IMR-90 (cell line): ENCODE measurements around the gene SPAAR. TPM values are rescaled to one million over a fixed set of nuclear protein-coding genes. Genes with fewer than 3 reads are reported as not detected.

Source experiments
- ATAC-seq: fragments of 200-7000 bp; cut with Tn5 transposase; 2 replicates; pipeline ENCODE4 v1.9.1; 2020; ENCODE audit warnings: low read depth, mild to moderate bottlenecking, moderate library complexity
- BruUV-seq: library from RNA; stranded (reverse); fragments of 400-500 nt; replicated peaks from 2 replicates; lab custom pipeline; 2021; lab: Mats Ljungman, UMichigan
- CTCF ChIA-PET: fragments of 300-600 bp; formaldehyde crosslinking; extraction: SDS; loops from one replicate; lab custom pipeline; 2021; ENCODE audit warnings: antibody characterized with exemption; lab: Yijun Ruan, JAX
- POLR2A ChIA-PET: fragments of 300-600 bp; sonication (Branson Sonifier 250); formaldehyde crosslinking; loops from one replicate; lab custom pipeline; 2022; ENCODE audit warnings: antibody characterized with exemption; ENCODE audit not compliant: unreplicated experiment; lab: Charles Lee
- DNase-seq: peaks from one replicate; pipeline ENCODE4 v3.0.0; 2013
- H2AFZ ChIP-seq: replicated peaks from 2 replicates; pipeline ENCODE3; 2013; ENCODE audit warnings: low read length, mild to moderate bottlenecking; ENCODE audit not compliant: poor library complexity
- H2AK5ac ChIP-seq: 2 replicates; pipeline ENCODE4 v1.6.1; 2013; ENCODE audit warnings: low read depth, low read length, inconsistent platforms
- H2AK9ac ChIP-seq: replicated peaks from 2 replicates; pipeline ENCODE3; 2013; ENCODE audit warnings: mild to moderate bottlenecking, low read depth, low read length, moderate library complexity; ENCODE audit not compliant: poor library complexity
- H2BK120ac ChIP-seq: 2 replicates; pipeline ENCODE4 v1.6.1; 2013; ENCODE audit warnings: low read depth, low read length, inconsistent platforms
- H2BK15ac ChIP-seq: 3 replicates; pipeline ENCODE4 v1.6.1; 2013; ENCODE audit warnings: low read depth, low read length, inconsistent platforms
- H2BK20ac ChIP-seq: 2 replicates; pipeline ENCODE4 v1.6.1; 2013; ENCODE audit warnings: low read depth, mild to moderate bottlenecking, inconsistent platforms, low read length, moderate library complexity
- H2BK5ac ChIP-seq: 2 replicates; pipeline ENCODE4 v1.6.1; 2013; ENCODE audit warnings: mild to moderate bottlenecking, low read depth, low read length, inconsistent platforms; ENCODE audit not compliant: poor library complexity, severe bottlenecking
- H3K14ac ChIP-seq: replicated peaks from 2 replicates; pipeline ENCODE4 v1.6.1; 2013; ENCODE audit warnings: low read depth, low read length, inconsistent platforms
- H3K18ac ChIP-seq: 2 replicates; pipeline ENCODE4 v1.6.1; 2013; ENCODE audit warnings: low read depth, low read length, control low read depth
- H3K23ac ChIP-seq: 2 replicates; pipeline ENCODE4 v1.6.1; 2013; ENCODE audit warnings: low read depth, low read length, inconsistent platforms
- H3K27ac ChIP-seq: 2 replicates; pipeline ENCODE4 v1.5.1; 2013; ENCODE audit warnings: mild to moderate bottlenecking, control low read depth, low read length; ENCODE audit not compliant: insufficient read depth
- H3K27me3 ChIP-seq: 2 replicates; pipeline ENCODE4 v1.6.1; 2013; ENCODE audit warnings: low read length; ENCODE audit not compliant: control insufficient read depth, insufficient read depth
- H3K36me3 ChIP-seq: 2 replicates; pipeline ENCODE4 v1.6.1; 2013; ENCODE audit warnings: low read length, mixed read lengths; ENCODE audit not compliant: control insufficient read depth, insufficient read depth
- H3K4ac ChIP-seq: 2 replicates; pipeline ENCODE4 v1.6.1; 2013; ENCODE audit warnings: low read depth, low read length, inconsistent platforms
- H3K4me1 ChIP-seq: 2 replicates; pipeline ENCODE4 v1.6.1; 2013; ENCODE audit warnings: low read length, mixed read lengths; ENCODE audit not compliant: control insufficient read depth, insufficient read depth
- H3K4me2 ChIP-seq: 2 replicates; pipeline ENCODE4 v1.6.1; 2013; ENCODE audit warnings: low read depth, mild to moderate bottlenecking, control low read depth, low read length, moderate library complexity
- H3K4me3 ChIP-seq: 2 replicates; pipeline ENCODE4 v1.5.1; 2013; ENCODE audit warnings: low read depth, mild to moderate bottlenecking, control low read depth, low read length, moderate library complexity; ENCODE audit not compliant: insufficient read depth
- H3K56ac ChIP-seq: 2 replicates; pipeline ENCODE4 v1.6.1; 2013; ENCODE audit warnings: low read length, inconsistent platforms; ENCODE audit not compliant: insufficient read depth; ENCODE audit errors: extremely low read depth
- H3K79me1 ChIP-seq, 2 experiments: 2 replicates each; pipeline ENCODE4 v1.6.1; 2013; ENCODE audit warnings: low read length in 2 of 2, inconsistent platforms in 1 of 2, low read depth in 1 of 2
- H3K9ac ChIP-seq: 2 replicates; pipeline ENCODE4 v1.6.1; 2013; ENCODE audit warnings: low read depth, low read length, control low read depth
- H3K9me1 ChIP-seq: 2 replicates; pipeline ENCODE4 v1.6.1; 2013; ENCODE audit warnings: low read length, inconsistent platforms; ENCODE audit not compliant: insufficient read depth
- H3K9me3 ChIP-seq: 2 replicates; pipeline ENCODE4 v1.6.1; 2013; ENCODE audit warnings: low read length; ENCODE audit not compliant: control insufficient read depth, insufficient read depth
- H4K20me1 ChIP-seq: 2 replicates; pipeline ENCODE4 v1.6.1; 2013; ENCODE audit warnings: low read length, inconsistent platforms; ENCODE audit not compliant: insufficient read depth
- H4K5ac ChIP-seq: 2 replicates; pipeline ENCODE4 v1.6.1; 2013; ENCODE audit warnings: mild to moderate bottlenecking, low read depth, low read length, control low read depth
- H4K8ac ChIP-seq, 2 experiments: 2 replicates each; pipeline ENCODE4 v1.6.1; 2013; ENCODE audit warnings: low read depth in 2 of 2, low read length in 2 of 2, control low read depth in 1 of 2, inconsistent platforms in 1 of 2
- H4K91ac ChIP-seq: 2 replicates; pipeline ENCODE4 v1.6.1; 2013; ENCODE audit warnings: low read depth, low read length, inconsistent platforms; ENCODE audit not compliant: insufficient read depth
- CEBPB ChIP-seq: IDR thresholded peaks from 2 replicates; pipeline ENCODE4 v1.6.1; 2012; ENCODE audit warnings: low read depth, low read length, improper control_type of control experiment
- CHD1 ChIP-seq: IDR thresholded peaks from 2 replicates; pipeline ENCODE4 v1.6.1; 2012; ENCODE audit warnings: low read depth, low read length, improper control_type of control experiment
- CTCF ChIP-seq: conservative IDR thresholded peaks from 2 replicates; pipeline ENCODE4 v1.5.1; 2012; ENCODE audit warnings: mild to moderate bottlenecking, low read depth, low read length, improper control_type of control experiment
- ELK1 ChIP-seq: fragments of 150-350 bp; IDR thresholded peaks from 2 replicates; pipeline ENCODE4 v1.6.1; 2016; ENCODE audit warnings: low read depth, mild to moderate bottlenecking, low read length, moderate library complexity, borderline replicate concordance
- FOS ChIP-seq: fragments of 150-350 bp; IDR thresholded peaks from 2 replicates; pipeline ENCODE4 v1.6.1; 2016; ENCODE audit warnings: low read depth, low read length
- NFE2L2 ChIP-seq: fragments of 150-350 bp; IDR thresholded peaks from 2 replicates; pipeline ENCODE4 v1.6.1; 2016; ENCODE audit warnings: low read depth, mild to moderate bottlenecking, low read length
- RCOR1 ChIP-seq: IDR thresholded peaks from 2 replicates; pipeline ENCODE4 v1.6.1; 2012; ENCODE audit warnings: mild to moderate bottlenecking, low read length, improper control_type of control experiment; ENCODE audit not compliant: insufficient replicate concordance
- SMC3 ChIP-seq: fragments of 150-350 bp; IDR thresholded peaks from 2 replicates; pipeline ENCODE4 v1.6.1; 2016; ENCODE audit warnings: low read depth, mild to moderate bottlenecking, antibody characterized with exemption, low read length, moderate library complexity
- USF2 ChIP-seq: fragments of 150-350 bp; IDR thresholded peaks from 2 replicates; pipeline ENCODE4 v1.6.1; 2017; ENCODE audit warnings: mild to moderate bottlenecking, antibody characterized with exemption, low read length, low read depth
- WGBS, 2 experiments: methylation state at CpG; one replicate each; pipeline versions ENCODE4 v1.1.5 to v1.1.7; 2013; ENCODE audit warnings: missing lambda C conversion rate in 2 of 2; ENCODE audit not compliant: insufficient read length in 1 of 2; ENCODE audit errors: extremely low coverage in 2 of 2; 5-methylcytosine and 5-hydroxymethylcytosine counted together
- dilution Hi-C: fragments of 300-500 bp; cut with HindIII; formaldehyde crosslinking; loops from one replicate; pipeline ENCODE4 v1.14.3; 2018; ENCODE audit warnings: low sequenced_read_pairs; ENCODE audit not compliant: unreplicated experiment
- in situ Hi-C: fragments of 300-500 bp; cut with MboI; formaldehyde crosslinking; loops from 3 replicates; pipeline ENCODE4 v1.14.3; 2019; ENCODE audit warnings: low sequenced_read_pairs, inconsistent platforms, mixed read lengths
- intact Hi-C: fragments of 100-400 bp; cut with micrococcal nuclease; formaldehyde crosslinking; loops from 2 replicates; pipeline ENCODE4 v1.10.0; 2022
- polyA plus RNA-seq, 3 experiments: library from polyadenylated mRNA; depleted of rRNA; stranded (reverse); fragments of >200 nt; gene quantifications; 2 replicates each; pipeline ENCODE4 v1.2.3, GENCODE V29; 2012; ENCODE audit warnings: low replicate concordance in 1 of 3
- total RNA-seq: library from RNA; depleted of rRNA; stranded (reverse); fragments of >200 nt; gene quantifications from 2 replicates; pipeline ENCODE4 v1.2.3, GENCODE V29; 2012

SPAAR gene
- total and polyA plus RNA-seq, 2 of the 4 experiments (the other 2 are of a cell fraction): 0.18 to 0.32 TPM

GRCh38 chr9:35923598-35923926 lies 14.3 kb downstream of the SPAAR start:
- TF ChIP-seq ELK1 (no peak), NFE2L2 (no peak), CTCF (no peak), CEBPB (no peak), USF2 (no peak), SMC3 (no peak), CHD1 (no peak), FOS (no peak), RCOR1 (no peak)
- Histone ChIP-seq H2BK15ac (peak overlapping the region; percentile 67), H3K9me1 (peaks cover 13% of the 10 kb centered on the region), H4K91ac (peak overlapping the region; percentile 99), H2BK20ac (peak overlapping the region; percentile 95), H3K4me3 (no peak overlapping the region; the same call in 1 of the 2 replicates), H3K9ac (peak overlapping the region; percentile 12; the same call in 1 of the 2 replicates), H3K36me3 (no peaks in the 10 kb centered on the region), H3K18ac (peak overlapping the region; percentile 89), H3K23ac (peak overlapping the region; percentile 82), H3K27me3 (no peaks in the 10 kb centered on the region), H2AK5ac (peak overlapping the region; percentile 77), H2BK5ac (peak overlapping the region; percentile 98), H4K20me1 (no peaks in the 10 kb centered on the region), H3K27ac (peak overlapping the region; percentile 81), H4K8ac (peak overlapping the region; percentile 88 to 91), H3K9me3 (no peaks in the 10 kb centered on the region), H2AK9ac (no peak overlapping the region), H2BK120ac (peak overlapping the region; percentile 97), H2AFZ (no peak overlapping the region), H3K4ac (peak overlapping the region; percentile 97), H3K14ac (peak overlapping the region; percentile 76), H3K4me1 (peaks cover 11% of the 10 kb centered on the region), H3K4me2 (peak overlapping the region; percentile 75), H3K79me1 (no peaks in the 10 kb centered on the region), H3K56ac (peak overlapping the region; percentile 93; the same call in 1 of the 2 replicates), H4K5ac (peak overlapping the region; percentile 78)
- ChIA-PET POLR2A (interaction anchor here (1.7 kb wide), 1 partner anchor 16 kb away, joined by 8 read pairs; no protein-coding TSS in a partner anchor), CTCF (interaction anchor here (0.6 to 1.3 kb wide), 3 partner anchors 17 to 58 kb away, joined by 3 to 5 read pairs (median 3); no protein-coding TSS in a partner anchor)
- WGBS, 2 experiments: no CpG with 5 or more reads among the region's 1 CpG
- BruUV-seq: no TSS peak
- in situ Hi-C loops (no loop called here), intact Hi-C loops (no loop called here), dilution Hi-C loops (no loop called here)
- ATAC-seq (no peak), DNase-seq (no peak)
